Heart left ventricle (tissue), 16 donors: Measurements from ENCODE around the gene ATXN3. TPM values are rescaled to one million over a fixed set of nuclear protein-coding genes. Genes with fewer than 3 reads are reported as not detected.
A peak's percentile ranks its signal among the peaks of the same experiment; 100 is the strongest.

Source experiments
- ATAC-seq, 4 donors: fragments of 200-7000 bp; cut with Tn5 transposase; one replicate each; pipeline ENCODE4 v1.9.1; 2020 to 2022; ENCODE audit warnings: moderate library complexity in 4 of 4, mild to moderate bottlenecking in 3 of 4, moderate number of reproducible peaks in 1 of 4
- DNase-seq, 5 donors: peaks; one replicate each; pipeline ENCODE4 v3.0.0-alpha.2; 2020
- H3K27ac ChIP-seq, 12 donors: fragments of 200-600 bp; sonication (generic) in 4 of 12; one replicate each; pipeline versions ENCODE4 v1.5.0 to v1.8.0; 2016 to 2022; ENCODE audit warnings: mild to moderate bottlenecking in 2 of 12
- H3K27me3 ChIP-seq, 9 donors: fragments of 200-600 bp; sonication (generic) in 2 of 9; one replicate each; pipeline versions ENCODE4 v1.5.1 to v1.8.0; 2016 to 2022; ENCODE audit warnings: mild to moderate bottlenecking in 3 of 9
- H3K36me3 ChIP-seq, 9 donors: fragments of 200-600 bp; sonication (generic) in 2 of 9; one replicate each; pipeline versions ENCODE4 v1.5.0 to v1.8.0; 2018 to 2022; ENCODE audit warnings: mild to moderate bottlenecking in 2 of 9
- H3K4me1 ChIP-seq, 12 donors: fragments of 200-600 bp; sonication (generic) in 4 of 12; one replicate each; pipeline versions ENCODE4 v1.5.0 to v1.8.0; 2016 to 2022; ENCODE audit warnings: mild to moderate bottlenecking in 3 of 12
- H3K4me3 ChIP-seq, 12 donors: fragments of 200-600 bp; sonication (generic) in 4 of 12; one replicate each; pipeline versions ENCODE4 v1.5.0 to v1.8.0; 2017 to 2022; ENCODE audit warnings: mild to moderate bottlenecking in 9 of 12, moderate library complexity in 4 of 12
- H3K9me3 ChIP-seq, 12 donors: fragments of 200-600 bp; sonication (generic) in 4 of 12; one replicate each; pipeline versions ENCODE4 v1.5.0 to v1.8.0; 2016 to 2022; ENCODE audit warnings: mild to moderate bottlenecking in 1 of 12
- CTCF ChIP-seq, 12 donors: fragments of 200-600 bp; sonication (generic) in 4 of 12; IDR thresholded peaks; one replicate each; pipeline versions ENCODE4 v1.5.0 to v1.8.0; 2018 to 2022; ENCODE audit warnings: antibody characterized with exemption in 12 of 12, mild to moderate bottlenecking in 5 of 12
- POLR2A ChIP-seq, 2 donors: fragments of 450-650 bp; IDR thresholded peaks; one replicate each; pipeline ENCODE4 v1.6.1; 2017; ENCODE audit warnings: antibody characterized with exemption in 2 of 2, mild to moderate bottlenecking in 2 of 2, moderate library complexity in 2 of 2
- WGBS, 4 donors: extraction: QIAGEN DNeasy Blood & Tissue Kit in 2 of 4; methylation state at CpG; one replicate each; pipeline versions ENCODE4 v1.1.5 to v1.1.7; 2013 to 2018; 5-methylcytosine and 5-hydroxymethylcytosine counted together
- intact Hi-C, 10 donors: fragments of 100-400 bp; cut with DNase I; formaldehyde crosslinking; loops; one replicate each; pipeline versions ENCODE4 v1.11.1 to v1.14.2; 2022
- long read RNA-seq, 3 donors: library from polyadenylated mRNA; unstranded; transcript quantifications; one replicate each; pipeline ENCODE4 v2.0.0, GENCODE V29; 2020 to 2021
- polyA plus RNA-seq, 2 donors: library from polyadenylated mRNA; stranded (reverse); fragments of 200-250 nt; gene quantifications; one replicate each; pipeline ENCODE4 v1.2.3, GENCODE V29; 2013
- total RNA-seq, 9 donors: library from RNA; depleted of rRNA in 2 of 9; stranded (reverse); fragments of >200 nt in 2 of 9; fragmentation: NEBNext Ultra II Directional in 3 of 9; extraction: Animal tissue kit (Norgen Biotek cat#: 25700) in 3 of 9; gene quantifications; one replicate each; pipeline versions ENCODE4 v1.1.0 to v1.2.4, GENCODE V29; 2016 to 2023
- donor health status: ischemic (EF 13 %, LVEDD 7.1; RV severe dilation, severe dysfunction).
- donor health status: healthy with polysubstance abuse.
- donor health status: DM: no; HTN: yes; CAD: no.
- donor health status: DM: no; HTN: no; CAD: no.
- donor health status: ischemic (EF 25% LVEDD 6.9; RV normal size, moderate dysfunction).
- donor health status: ischemic (EF 25% LVEDD 5.7; RV mildly dilated, moderate dysfunction).
- donor health status: healthy.
- donor health status: DM: yes; HTN: yes; CAD: no.
- donor health status: ischemic (EF 35%, LVEDD 5.7; RV mildly dilated, moderate dysfunction).
- donor health status: nonischemic (EF 11% LVEDD 7.7; RV severe dilation, severe dysfunction).
- donor health status: DM: yes; HTN: yes; CAD: no.
- donor health status: PGD.
- donor health status: ischemic (EF 29% LVEDD 5.4; RV normal size, mild dysfunction).
- donor health status: nonischemic (EF 23%, LVEDD 6.1; RV moderate dilation, normal function).

ATXN3 gene
- total RNA-seq (10 to 100 TPM; 11.0 to 27.1 (median 16.3) TPM), polyA plus RNA-seq (10 to 100 TPM in 1 of 2 donors, 1 to 10 TPM in 1; 10.0 to 10.6 TPM)
- long read RNA-seq, donor 1, full-length matches to known transcripts, result 11 of 15 reads
- long read RNA-seq, donor 1, partial matches to known transcripts, result 0 of 15 reads
- long read RNA-seq, donor 1, other reads (novel, unspliced or antisense), result 4 of 15 reads
- long read RNA-seq, donor 2, full-length matches to known transcripts, result 10 of 20 reads
- long read RNA-seq, donor 2, partial matches to known transcripts, result 0 of 20 reads
- long read RNA-seq, donor 2, other reads (novel, unspliced or antisense), result 10 of 20 reads
- long read RNA-seq, donor 3, full-length matches to known transcripts, result 8 of 10 reads
- long read RNA-seq, donor 3, partial matches to known transcripts, result 1 of 10 reads
- long read RNA-seq, donor 3, other reads (novel, unspliced or antisense), result 1 of 10 reads

- intact Hi-C loops, result loop anchor here in 4 of 10 donors (1.0 to 5.0 kb wide), 5 partner anchors 14 to 69 kb away; partner anchors contain the start of genes CPSF2 (in 2 of the 4), NDUFB1 (in 2 of the 4) and TRIP11 (in 2 of the 4)
- peak; percentile 97 to 99 (median 98) for DNase-seq
- ATAC-seq, result peak; percentile 96 to 97 (median 96)
- Histone ChIP-seq H3K4me1 (peaks cover 0 to 38% (median 22%) of the 10 kb centered on the region in 12 donors), H3K27ac (peak within 1 kb of the TSS; percentile 89 to 100 (median 96)), H3K9me3 (no peaks in the 10 kb centered on the region), H3K27me3 (no peaks in the 10 kb centered on the region), H3K36me3 (no peaks in the 10 kb centered on the region), H3K4me3 (peak within 1 kb of the TSS; percentile 66 to 98 (median 90))
- TF ChIP-seq CTCF (IDR thresholded peaks at IDR 0.05) (peak; percentile 58 to 90 (median 76)), POLR2A (IDR thresholded peaks at IDR 0.05) (peak in 1 of 2 donors; percentile 56)
- 0 to 1% (median 1%) methylated on average over 43 to 66 of the region's 66 CpGs for WGBS, 4 donors
These were observed at the start of gene ATXN3 for GRCh38 chr14:92106143-92106926. TSS of gene ATXN3 (minus strand) at chr14:92106582. CDS start at chr14:92106552, 30 bp downstream.

- TF ChIP-seq CTCF (IDR thresholded peaks at IDR 0.05) (no peak), POLR2A (IDR thresholded peaks at IDR 0.05) (no peak)
- Histone ChIP-seq H3K27me3 (no peaks in the 10 kb centered on the region), H3K27ac (no peak overlapping the region), H3K9me3 (no peaks in the 10 kb centered on the region), H3K4me1 (no peaks in the 10 kb centered on the region), H3K4me3 (no peak overlapping the region), H3K36me3 (peaks cover 2 to 89% (median 84%) of the 10 kb centered on the region in 9 donors)
- intact Hi-C loops, result loop anchor here in 3 of 10 donors (10.0 kb wide), 2 partner anchors 300 to 530 kb away; no protein-coding TSS in a partner anchor
- DNase-seq, result no peak
- ATAC-seq, result no peak
- 80 to 86% (median 83%) methylated on average over 3 of the region's 3 CpGs for WGBS, 4 donors
These were observed 48.0 kb upstream of the ATXN3 start for GRCh38 chr14:92154283-92154942.

- no peak for DNase-seq
- ATAC-seq, result no peak
- TF ChIP-seq CTCF (IDR thresholded peaks at IDR 0.05) (no peak), POLR2A (IDR thresholded peaks at IDR 0.05) (no peak)
- Histone ChIP-seq H3K27ac (no peak overlapping the region), H3K27me3 (no peaks in the 10 kb centered on the region), H3K36me3 (peaks cover 2 to 89% (median 84%) of the 10 kb centered on the region in 9 donors), H3K9me3 (no peaks in the 10 kb centered on the region), H3K4me3 (no peak overlapping the region), H3K4me1 (no peaks in the 10 kb centered on the region)
- 97% methylated on average over 1 of the region's 1 CpG for WGBS, 4 donors
- intact Hi-C loops, result loop anchor here in 3 of 10 donors (10.0 kb wide), 2 partner anchors 301 to 531 kb away; no protein-coding TSS in a partner anchor
These were observed 47.2 kb upstream of the ATXN3 start for GRCh38 chr14:92153581-92153980.
